Measurements from ENCODE around the gene MTMR2. TPM values are rescaled to one million over a fixed set of nuclear protein-coding genes. Genes with fewer than 3 reads are reported as not detected.

Gene MTMR2
- total and polyA plus RNA-seq, 2 of the 13 experiments (the other 11 are each of a cell fraction or from before 2014, with no cell fraction given) = 12.7 to 22.3 TPM

DNA sequence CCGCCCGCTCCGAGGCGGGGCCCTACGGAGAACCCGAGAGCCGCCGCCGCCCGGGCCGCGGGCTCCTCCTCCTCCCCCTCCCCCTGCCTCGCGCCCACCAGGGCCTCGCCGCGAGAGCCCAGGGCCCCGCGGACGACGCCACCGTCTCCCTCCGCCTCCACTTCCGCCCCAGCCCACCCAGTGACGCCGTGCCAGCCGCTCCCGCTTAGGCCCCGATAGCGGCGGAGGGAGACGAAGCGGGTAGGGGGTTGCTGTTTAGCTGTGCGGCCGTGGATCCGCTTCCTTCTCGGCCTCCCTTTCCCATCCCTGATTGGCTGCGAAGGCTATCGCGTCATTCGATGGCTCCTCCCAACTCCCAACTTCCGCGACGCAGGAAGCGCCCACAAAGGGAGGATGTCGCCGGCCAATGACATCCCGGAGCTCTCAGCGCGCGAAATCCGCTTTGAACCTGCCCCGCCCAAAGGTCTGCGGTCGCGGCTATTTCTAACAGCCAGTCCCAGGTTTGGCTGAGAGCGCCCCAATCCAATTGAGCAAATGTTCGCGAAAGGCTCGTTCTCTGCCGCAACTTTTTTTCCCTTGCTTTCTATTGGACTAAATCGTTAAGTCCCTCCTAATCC lies 134.3 kb downstream of the MTMR2 start, which contains the start of gene FAM76B (continued):
- TF ChIP-seq TCF12 (IDR thresholded peaks at IDR 0.05) (no peak), TCF12 (CRISPR knock-in tag; IDR thresholded peaks at IDR 0.05) (peak; percentile 42; the same call in 1 of the 2 replicates), MAF1 (CRISPR knock-in tag; IDR thresholded peaks at IDR 0.05; ENCODE audit: borderline replicate concordance) (no peak), ZBTB8A (CRISPR knock-in tag; IDR thresholded peaks at IDR 0.05; ENCODE audit: borderline replicate concordance, low read depth) (no peak; the same call in 1 of the 2 replicates), HDAC6 (IDR thresholded peaks at IDR 0.05; ENCODE audit: low read depth, low read length) (no peak), PRMT3 (CRISPR knock-in tag; IDR thresholded peaks at IDR 0.05; ENCODE audit: borderline replicate concordance, low read depth) (no peak), GTF2F1 (IDR thresholded peaks at IDR 0.05; ENCODE audit: low read length) (no peak), NPAS2 (CRISPR knock-in tag; IDR thresholded peaks at IDR 0.05; ENCODE audit: borderline replicate concordance) (no peak), ZNF530 (CRISPR knock-in tag; IDR thresholded peaks at IDR 0.05; ENCODE audit: low read depth) (no peak), SOX6 (IDR thresholded peaks at IDR 0.05) (no peak), SOX6 (CRISPR knock-in tag; IDR thresholded peaks at IDR 0.05) (peak; percentile 71), ZNF510 (CRISPR knock-in tag; IDR thresholded peaks at IDR 0.05; ENCODE audit: low read depth) (no peak), POLR2AphosphoS2 (IDR thresholded peaks at IDR 0.05; ENCODE audit: low read depth, low read length) (peak; percentile 71; the same call in 1 of the 2 replicates), ZNF629 (CRISPR knock-in tag; conservative IDR thresholded peaks at IDR 0.05) (no peak), NFE2 (CRISPR knock-in tag; IDR thresholded peaks at IDR 0.05) (no peak), ZNF775 (CRISPR knock-in tag; IDR thresholded peaks at IDR 0.05; ENCODE audit: borderline replicate concordance) (no peak), KDM4B (CRISPR knock-in tag; IDR thresholded peaks at IDR 0.05) (peak; percentile 89)
- TF ChIP-seq, protein P1, sequence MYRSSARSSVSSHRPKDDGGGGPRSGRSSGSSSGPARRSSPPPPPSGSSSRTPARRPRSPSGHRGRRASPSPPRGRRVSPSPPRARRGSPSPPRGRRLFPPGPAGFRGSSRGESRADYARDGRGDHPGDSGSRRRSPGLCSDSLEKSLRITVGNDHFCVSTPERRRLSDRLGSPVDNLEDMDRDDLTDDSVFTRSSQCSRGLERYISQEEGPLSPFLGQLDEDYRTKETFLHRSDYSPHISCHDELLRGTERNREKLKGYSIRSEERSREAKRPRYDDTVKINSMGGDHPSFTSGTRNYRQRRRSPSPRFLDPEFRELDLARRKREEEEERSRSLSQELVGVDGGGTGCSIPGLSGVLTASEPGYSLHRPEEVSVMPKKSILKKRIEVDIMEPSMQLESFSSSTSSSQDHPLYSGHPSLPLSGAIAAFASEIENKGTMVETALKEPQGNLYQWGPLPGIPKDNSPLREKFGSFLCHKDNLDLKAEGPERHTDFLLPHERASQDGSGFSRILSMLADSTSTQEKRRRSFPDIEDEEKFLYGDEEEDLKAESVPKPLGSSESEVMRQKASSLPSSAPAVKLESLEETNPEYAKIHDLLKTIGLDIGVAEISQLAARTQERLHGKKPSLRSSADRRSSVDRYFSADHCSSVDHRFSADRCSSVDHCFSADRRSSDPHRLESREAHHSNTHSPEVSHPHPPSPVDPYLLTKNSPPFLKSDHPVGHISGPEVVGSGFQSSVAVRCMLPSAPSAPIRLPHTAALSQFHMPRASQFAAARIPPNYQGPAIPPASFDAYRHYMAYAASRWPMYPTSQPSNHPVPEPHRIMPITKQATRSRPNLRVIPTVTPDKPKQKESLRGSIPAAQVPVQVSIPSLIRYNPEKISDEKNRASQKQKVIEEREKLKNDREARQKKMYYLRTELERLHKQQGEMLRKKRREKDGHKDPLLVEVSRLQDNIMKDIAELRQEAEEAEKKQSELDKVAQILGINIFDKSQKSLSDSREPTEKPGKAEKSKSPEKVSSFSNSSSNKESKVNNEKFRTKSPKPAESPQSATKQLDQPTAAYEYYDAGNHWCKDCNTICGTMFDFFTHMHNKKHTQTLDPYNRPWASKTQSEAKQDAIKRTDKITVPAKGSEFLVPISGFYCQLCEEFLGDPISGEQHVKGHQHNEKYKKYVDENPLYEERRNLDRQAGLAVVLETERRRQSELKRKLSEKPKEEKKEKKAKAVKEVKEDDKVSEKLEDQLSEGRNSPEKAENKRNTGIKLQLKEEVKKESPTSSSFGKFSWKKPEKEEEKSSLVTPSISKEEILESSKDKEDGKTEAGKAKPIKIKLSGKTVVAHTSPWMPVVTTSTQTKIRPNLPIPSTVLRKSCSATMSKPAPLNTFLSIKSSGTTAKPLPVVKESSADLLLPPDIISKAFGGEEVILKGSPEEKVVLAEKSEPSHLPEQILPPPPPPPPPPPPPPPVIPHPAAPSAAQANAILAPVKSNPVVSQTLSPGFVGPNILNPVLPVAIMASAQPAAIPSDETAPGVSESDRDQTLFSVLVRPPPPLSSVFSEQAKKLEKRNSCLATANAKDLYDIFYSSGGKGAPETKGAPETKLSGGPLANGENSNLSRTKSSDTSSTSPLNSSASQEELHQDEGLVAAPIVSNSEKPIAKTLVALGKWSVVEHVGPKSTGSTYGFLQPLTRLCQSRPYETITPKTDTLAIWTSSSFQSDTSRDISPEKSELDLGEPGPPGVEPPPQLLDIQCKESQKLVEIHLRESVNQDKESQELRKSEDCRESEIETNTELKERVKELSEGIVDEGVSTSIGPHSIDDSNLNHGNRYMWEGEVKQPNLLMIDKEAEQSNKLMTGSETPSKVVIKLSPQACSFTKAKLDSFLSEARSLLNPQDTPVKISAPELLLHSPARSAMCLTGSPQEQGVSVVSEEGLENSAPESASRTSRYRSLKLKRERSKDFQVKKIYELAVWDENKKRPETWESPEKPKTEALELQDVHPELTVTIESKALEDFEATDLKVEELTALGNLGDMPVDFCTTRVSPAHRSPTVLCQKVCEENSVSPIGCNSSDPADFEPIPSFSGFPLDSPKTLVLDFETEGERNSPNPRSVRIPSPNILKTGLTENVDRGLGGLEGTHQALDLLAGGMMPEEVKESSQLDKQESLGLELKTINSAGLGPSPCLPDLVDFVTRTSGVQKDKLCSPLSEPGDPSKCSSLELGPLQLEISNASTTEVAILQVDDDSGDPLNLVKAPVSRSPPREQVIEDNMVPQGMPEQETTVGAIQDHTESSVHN (CRISPR knock-in tag; IDR thresholded peaks at IDR 0.05) = no peak
- TF ChIP-seq, protein P2, sequence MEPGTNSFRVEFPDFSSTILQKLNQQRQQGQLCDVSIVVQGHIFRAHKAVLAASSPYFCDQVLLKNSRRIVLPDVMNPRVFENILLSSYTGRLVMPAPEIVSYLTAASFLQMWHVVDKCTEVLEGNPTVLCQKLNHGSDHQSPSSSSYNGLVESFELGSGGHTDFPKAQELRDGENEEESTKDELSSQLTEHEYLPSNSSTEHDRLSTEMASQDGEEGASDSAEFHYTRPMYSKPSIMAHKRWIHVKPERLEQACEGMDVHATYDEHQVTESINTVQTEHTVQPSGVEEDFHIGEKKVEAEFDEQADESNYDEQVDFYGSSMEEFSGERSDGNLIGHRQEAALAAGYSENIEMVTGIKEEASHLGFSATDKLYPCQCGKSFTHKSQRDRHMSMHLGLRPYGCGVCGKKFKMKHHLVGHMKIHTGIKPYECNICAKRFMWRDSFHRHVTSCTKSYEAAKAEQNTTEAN (CRISPR knock-in tag; conservative IDR thresholded peaks at IDR 0.05) = no peak
- TF ChIP-seq, protein P3, sequence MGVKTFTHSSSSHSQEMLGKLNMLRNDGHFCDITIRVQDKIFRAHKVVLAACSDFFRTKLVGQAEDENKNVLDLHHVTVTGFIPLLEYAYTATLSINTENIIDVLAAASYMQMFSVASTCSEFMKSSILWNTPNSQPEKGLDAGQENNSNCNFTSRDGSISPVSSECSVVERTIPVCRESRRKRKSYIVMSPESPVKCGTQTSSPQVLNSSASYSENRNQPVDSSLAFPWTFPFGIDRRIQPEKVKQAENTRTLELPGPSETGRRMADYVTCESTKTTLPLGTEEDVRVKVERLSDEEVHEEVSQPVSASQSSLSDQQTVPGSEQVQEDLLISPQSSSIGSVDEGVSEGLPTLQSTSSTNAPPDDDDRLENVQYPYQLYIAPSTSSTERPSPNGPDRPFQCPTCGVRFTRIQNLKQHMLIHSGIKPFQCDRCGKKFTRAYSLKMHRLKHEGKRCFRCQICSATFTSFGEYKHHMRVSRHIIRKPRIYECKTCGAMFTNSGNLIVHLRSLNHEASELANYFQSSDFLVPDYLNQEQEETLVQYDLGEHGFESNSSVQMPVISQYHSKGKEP (CRISPR knock-in tag; IDR thresholded peaks at IDR 0.05) = 0 out of 2 replicates have a peak, but pooled peaks have one; percentile 78

Data from HepG2 (cell line).